HFF-Myc (cell line): ENCODE results near the gene FPGS.

Experiments used
- DNase-seq: peaks from one replicate; pipeline ENCODE4 v3.0.0-alpha.2; 2011; ENCODE audit warnings: low read depth; ENCODE audit errors: extremely low read depth
- H3K4me3 ChIP-seq: replicated peaks from 2 replicates; pipeline ENCODE4 v1.5.1; 2011; ENCODE audit warnings: low read depth, mild to moderate bottlenecking, control low read depth, low read length
- CTCF ChIP-seq: IDR thresholded peaks from 2 replicates; pipeline ENCODE4 v1.5.1; 2012; ENCODE audit warnings: mild to moderate bottlenecking, low read depth, low read length, control low read depth; ENCODE audit errors: missing control alignments

The FPGS gene

GRCh38 chr9:127758843-127759242 is 43.8 kb upstream of the FPGS start:
- TF ChIP-seq CTCF: no peak
- DNase-seq: no peak

GRCh38 chr9:127761061-127761460 is 41.6 kb upstream of the FPGS start:
- DNase-seq: no peak
- TF ChIP-seq CTCF: no peak
- no peak overlapping the region for H3K4me3 ChIP-seq

More at GRCh38 chr9:127758843-127759242, 43.8 kb upstream of the FPGS start:
- H3K4me3 ChIP-seq: no peak overlapping the region

- no peak overlapping the region for H3K4me3 ChIP-seq
- DNase-seq: no peak
- no peak for TF ChIP-seq CTCF
These were observed 41.2 kb upstream of the FPGS start for GRCh38 chr9:127761491-127761956.

- no peak for TF ChIP-seq CTCF
- no peak for DNase-seq
- H3K4me3 ChIP-seq: no peak overlapping the region
These were observed 40.5 kb upstream of the FPGS start for GRCh38 chr9:127762111-127762676.

GRCh38 chr9:127763918-127764384 is 38.7 kb upstream of the FPGS start:
- H3K4me3 ChIP-seq: no peak overlapping the region
- no peak for DNase-seq
- TF ChIP-seq CTCF: peak; percentile 44

- no peak for TF ChIP-seq CTCF
- no peak for DNase-seq
- H3K4me3 ChIP-seq: no peak overlapping the region
These were observed 37.3 kb upstream of the FPGS start for GRCh38 chr9:127765418-127765817.

GRCh38 chr9:127767410-127767809 is 35.3 kb upstream of the FPGS start:
- no peak for TF ChIP-seq CTCF
- H3K4me3 ChIP-seq: no peak overlapping the region

More at GRCh38 chr9:127767410-127767809, 35.3 kb upstream of the FPGS start:
- DNase-seq: no peak
